ENCODE results near the gene NALCN.
A peak's percentile ranks its signal among the peaks of the same experiment; 100 is the strongest.

The NALCN gene

GRCh38 chr13:101121608-101122007 lies 294.7 kb downstream of the NALCN start:
- DNase-seq (ENCODE audit: low spot score): no peak

- DNase-seq (ENCODE audit: low spot score): no peak
Measured at GRCh38 chr13:101120007-101120406, 296.3 kb downstream of the NALCN start.

- no peak for DNase-seq (ENCODE audit: low spot score)
Measured at GRCh38 chr13:101116826-101117225, 299.5 kb downstream of the NALCN start.

- no peak for DNase-seq (ENCODE audit: low spot score)
Measured at GRCh38 chr13:101116341-101116740, 300.0 kb downstream of the NALCN start.

GRCh38 chr13:101115762-101116171 lies 300.5 kb downstream of the NALCN start:
- DNase-seq (ENCODE audit: low spot score): no peak

- no peak for DNase-seq (ENCODE audit: low spot score)
Measured at GRCh38 chr13:101111894-101112293, 304.4 kb downstream of the NALCN start.

GRCh38 chr13:101109005-101109404 lies 307.3 kb downstream of the NALCN start:
- DNase-seq (ENCODE audit: low spot score): no peak

- DNase-seq (ENCODE audit: low spot score): no peak
Measured at GRCh38 chr13:101098873-101099272, 317.4 kb downstream of the NALCN start.

GRCh38 chr13:101092985-101093384 lies 323.3 kb downstream of the NALCN start:
- no peak for DNase-seq (ENCODE audit: low spot score)

- DNase-seq (ENCODE audit: low spot score): peak; percentile 0
Measured at GRCh38 chr13:101090287-101090686, 326.0 kb downstream of the NALCN start.

GRCh38 chr13:101085551-101085950 lies 330.8 kb downstream of the NALCN start:
- DNase-seq (ENCODE audit: low spot score): no peak

- no peak for DNase-seq (ENCODE audit: low spot score)
Measured at GRCh38 chr13:101082441-101082840, 333.9 kb downstream of the NALCN start.

- DNase-seq (ENCODE audit: low spot score): no peak
Measured at GRCh38 chr13:101080616-101081015, 335.7 kb downstream of the NALCN start.

- no peak for DNase-seq (ENCODE audit: low spot score)
Measured at GRCh38 chr13:101065329-101065728, 351.0 kb downstream of the NALCN start.

- DNase-seq (ENCODE audit: low spot score): no peak
Measured at GRCh38 chr13:101059793-101060192, 356.5 kb downstream of the NALCN start.

GRCh38 chr13:101058841-101059240 lies 357.5 kb downstream of the NALCN start:
- DNase-seq (ENCODE audit: low spot score): no peak

GRCh38 chr13:101053301-101054093 lies 362.8 kb downstream of the NALCN start:
- DNase-seq (ENCODE audit: low spot score): no peak

GRCh38 chr13:101049166-101049850 lies 367.0 kb downstream of the NALCN start:
- no peak for DNase-seq (ENCODE audit: low spot score)

GRCh38 chr13:101036546-101036945 lies 379.8 kb downstream of the NALCN start:
- DNase-seq (ENCODE audit: low spot score): no peak

- DNase-seq (ENCODE audit: low spot score): no peak
Measured at GRCh38 chr13:101035119-101035620, 381.1 kb downstream of the NALCN start.

GRCh38 chr13:101026736-101027398 lies 389.4 kb downstream of the NALCN start:
- no peak for DNase-seq (ENCODE audit: low spot score)

GRCh38 chr13:101026328-101026727 lies 390.0 kb downstream of the NALCN start:
- no peak for DNase-seq (ENCODE audit: low spot score)

- DNase-seq (ENCODE audit: low spot score): no peak
Measured at GRCh38 chr13:101025925-101026324, 390.4 kb downstream of the NALCN start.

Measured in activated CD4-positive, alpha-beta T cell treated with anti-CD3 and anti-CD28 coated beads, Interleukin-2, Interleukin-4, amounts not matched to agents 100 ng/mL and 50 ng/mL, durations not matched to agents 16 hours and 8 hours (primary cell).